GM19193 (cell line): ENCODE results near the gene TSPAN9.

Experiments
- POLR2A ChIP-seq: IDR thresholded peaks from 4 replicates; pipeline ENCODE4 v1.6.1; 2011; ENCODE audit not compliant: insufficient read depth, insufficient read length; ENCODE audit errors: extremely low read depth

The TSPAN9 gene

GRCh38 chr12:3040026-3040656 lies 37.0 kb upstream of the TSPAN9 start:
- no peak for TF ChIP-seq POLR2A

- TF ChIP-seq POLR2A: no peak
Measured at GRCh38 chr12:3040663-3041544, 36.3 kb upstream of the TSPAN9 start.

- TF ChIP-seq POLR2A: no peak
Measured at GRCh38 chr12:3041558-3042164, 35.5 kb upstream of the TSPAN9 start.

- TF ChIP-seq POLR2A: no peak
Measured at GRCh38 chr12:3042394-3042793, 34.8 kb upstream of the TSPAN9 start.

GRCh38 chr12:3042826-3043225 lies 34.4 kb upstream of the TSPAN9 start:
- TF ChIP-seq POLR2A: no peak

- no peak for TF ChIP-seq POLR2A
Measured at GRCh38 chr12:3043406-3043805, 33.8 kb upstream of the TSPAN9 start.

GRCh38 chr12:3044141-3044630 lies 33.0 kb upstream of the TSPAN9 start:
- no peak for TF ChIP-seq POLR2A

GRCh38 chr12:3045494-3045893 lies 31.7 kb upstream of the TSPAN9 start:
- TF ChIP-seq POLR2A: no peak

GRCh38 chr12:3045989-3046388 lies 31.2 kb upstream of the TSPAN9 start:
- no peak for TF ChIP-seq POLR2A

GRCh38 chr12:3046441-3047200 lies 30.6 kb upstream of the TSPAN9 start:
- no peak for TF ChIP-seq POLR2A

- TF ChIP-seq POLR2A: no peak
Measured at GRCh38 chr12:3047961-3048360, 29.2 kb upstream of the TSPAN9 start.

GRCh38 chr12:3048540-3048939 lies 28.6 kb upstream of the TSPAN9 start:
- TF ChIP-seq POLR2A: no peak

- no peak for TF ChIP-seq POLR2A
Measured at GRCh38 chr12:3049176-3049575, 28.0 kb upstream of the TSPAN9 start.

GRCh38 chr12:3049611-3050249 lies 27.4 kb upstream of the TSPAN9 start:
- TF ChIP-seq POLR2A: no peak

GRCh38 chr12:3054374-3054773 lies 22.8 kb upstream of the TSPAN9 start:
- TF ChIP-seq POLR2A: no peak

GRCh38 chr12:3055026-3055703 lies 22.0 kb upstream of the TSPAN9 start:
- TF ChIP-seq POLR2A: no peak
